C4-2B (cell line): ENCODE data around the gene DBF4B.

ENCODE experiments used
- H3K27ac ChIP-seq: fragments of 450-650 bp; 2 replicates; pipeline ENCODE4 v1.5.1; 2017
- ZFX ChIP-seq: fragments of 450-650 bp; IDR thresholded peaks from 2 replicates; pipeline ENCODE4 v1.6.1; 2017
- TF ChIP-seq, protein P1 (sequence below): fragments of 450-650 bp; conservative IDR thresholded peaks from 2 replicates; pipeline ENCODE4 v1.5.1; 2017; ENCODE audit warnings: mild to moderate bottlenecking

The DBF4B gene

DNA sequence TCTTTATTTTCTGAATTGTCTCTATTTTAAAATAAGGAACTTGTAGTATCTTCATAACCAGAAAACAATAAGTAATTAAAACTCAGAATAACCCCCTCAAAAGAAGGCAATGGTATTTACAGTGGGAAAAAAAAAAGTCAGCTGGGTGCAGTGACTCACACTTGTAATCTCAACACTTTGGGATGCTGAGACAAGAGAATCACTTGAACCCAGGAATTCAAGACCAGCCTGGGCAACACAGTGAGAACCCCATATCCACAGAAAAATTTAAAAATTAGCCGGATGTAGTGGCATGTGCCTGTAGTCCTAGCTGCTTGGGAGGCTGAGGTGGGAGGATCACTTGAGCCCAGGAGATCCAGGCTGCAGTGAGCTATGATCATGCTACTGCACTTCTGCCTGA lies 83.8 kb downstream of the DBF4B start:
- no peak for TF ChIP-seq ZFX
- TF ChIP-seq, protein P1, sequence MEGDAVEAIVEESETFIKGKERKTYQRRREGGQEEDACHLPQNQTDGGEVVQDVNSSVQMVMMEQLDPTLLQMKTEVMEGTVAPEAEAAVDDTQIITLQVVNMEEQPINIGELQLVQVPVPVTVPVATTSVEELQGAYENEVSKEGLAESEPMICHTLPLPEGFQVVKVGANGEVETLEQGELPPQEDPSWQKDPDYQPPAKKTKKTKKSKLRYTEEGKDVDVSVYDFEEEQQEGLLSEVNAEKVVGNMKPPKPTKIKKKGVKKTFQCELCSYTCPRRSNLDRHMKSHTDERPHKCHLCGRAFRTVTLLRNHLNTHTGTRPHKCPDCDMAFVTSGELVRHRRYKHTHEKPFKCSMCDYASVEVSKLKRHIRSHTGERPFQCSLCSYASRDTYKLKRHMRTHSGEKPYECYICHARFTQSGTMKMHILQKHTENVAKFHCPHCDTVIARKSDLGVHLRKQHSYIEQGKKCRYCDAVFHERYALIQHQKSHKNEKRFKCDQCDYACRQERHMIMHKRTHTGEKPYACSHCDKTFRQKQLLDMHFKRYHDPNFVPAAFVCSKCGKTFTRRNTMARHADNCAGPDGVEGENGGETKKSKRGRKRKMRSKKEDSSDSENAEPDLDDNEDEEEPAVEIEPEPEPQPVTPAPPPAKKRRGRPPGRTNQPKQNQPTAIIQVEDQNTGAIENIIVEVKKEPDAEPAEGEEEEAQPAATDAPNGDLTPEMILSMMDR: no peak
- no peak overlapping the region for H3K27ac ChIP-seq

DNA sequence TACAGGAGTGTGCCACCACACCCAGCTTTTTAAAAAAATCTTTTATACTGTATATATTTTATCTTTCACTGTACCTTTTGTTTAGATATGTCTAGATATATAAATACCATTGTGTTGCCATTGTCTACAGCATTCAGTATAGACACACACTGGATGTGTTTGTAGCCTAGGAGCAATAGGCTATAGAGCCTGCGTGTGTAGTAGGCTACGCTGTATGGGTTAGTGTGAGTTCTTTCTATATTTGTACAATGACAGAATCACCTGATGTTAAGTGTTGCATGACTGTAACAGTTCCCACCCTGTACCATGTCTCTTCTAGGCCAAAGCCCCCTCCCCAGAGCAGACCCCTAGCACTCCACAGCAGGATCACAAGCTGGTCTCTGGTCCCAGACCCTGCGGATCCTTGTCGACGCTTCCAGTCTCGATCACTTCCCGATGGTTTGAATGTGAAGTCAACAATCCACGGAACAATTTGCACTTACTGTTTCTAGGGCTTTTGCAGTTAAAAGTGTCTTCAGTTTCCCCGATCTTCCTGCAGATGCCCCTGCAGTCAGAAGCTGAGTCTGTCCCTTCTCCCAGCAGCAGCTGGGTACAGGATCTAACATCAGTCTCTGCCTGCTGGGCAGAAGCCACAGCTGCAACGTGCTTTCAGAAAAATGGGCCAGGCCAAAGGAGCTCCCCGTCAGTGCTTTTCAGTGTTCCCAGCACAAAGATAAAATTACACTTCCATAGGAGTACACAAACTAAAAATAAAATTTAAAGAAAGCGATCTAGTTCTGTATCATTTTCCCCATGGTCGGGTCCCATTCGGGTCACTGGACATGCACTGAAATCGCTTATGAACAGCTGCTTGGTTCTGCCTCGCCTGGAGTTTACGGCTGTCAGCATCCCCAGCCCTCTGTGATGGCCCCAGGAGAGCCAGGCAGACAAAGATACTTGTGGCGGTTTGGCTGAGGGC lies 85.7 kb downstream of the DBF4B start:
- no peak overlapping the region for H3K27ac ChIP-seq
- TF ChIP-seq, protein P1: no peak
- TF ChIP-seq ZFX: no peak

DNA sequence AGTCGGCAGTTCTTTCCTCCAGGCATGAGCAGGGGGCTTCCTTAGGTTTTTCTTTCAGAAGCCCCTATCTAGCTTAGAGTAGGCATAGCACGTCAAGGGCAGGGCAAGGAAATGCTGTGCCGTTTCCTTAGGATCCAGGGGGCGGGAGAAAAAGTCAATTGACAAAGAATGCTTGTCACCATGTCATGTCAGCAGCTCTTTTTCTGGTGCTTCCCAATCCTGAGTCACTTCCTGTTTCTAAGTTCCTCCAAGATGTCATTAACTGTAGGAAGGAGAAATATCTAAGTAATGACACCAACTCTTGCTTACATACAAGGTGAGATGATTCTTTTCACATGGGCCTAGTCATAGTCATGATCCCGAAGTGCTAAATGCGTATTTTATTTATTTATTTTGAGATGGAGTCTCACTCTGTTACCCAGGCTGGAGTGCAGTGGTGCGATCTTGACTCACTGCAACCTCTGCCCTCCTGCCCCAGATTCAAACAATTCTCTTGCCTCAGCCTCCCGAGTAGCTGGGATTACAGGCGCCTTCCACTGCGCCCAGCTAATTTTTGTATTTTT lies 86.5 kb downstream of the DBF4B start:
- H3K27ac ChIP-seq: no peak overlapping the region
- TF ChIP-seq, protein P1: no peak
- no peak for TF ChIP-seq ZFX

DNA sequence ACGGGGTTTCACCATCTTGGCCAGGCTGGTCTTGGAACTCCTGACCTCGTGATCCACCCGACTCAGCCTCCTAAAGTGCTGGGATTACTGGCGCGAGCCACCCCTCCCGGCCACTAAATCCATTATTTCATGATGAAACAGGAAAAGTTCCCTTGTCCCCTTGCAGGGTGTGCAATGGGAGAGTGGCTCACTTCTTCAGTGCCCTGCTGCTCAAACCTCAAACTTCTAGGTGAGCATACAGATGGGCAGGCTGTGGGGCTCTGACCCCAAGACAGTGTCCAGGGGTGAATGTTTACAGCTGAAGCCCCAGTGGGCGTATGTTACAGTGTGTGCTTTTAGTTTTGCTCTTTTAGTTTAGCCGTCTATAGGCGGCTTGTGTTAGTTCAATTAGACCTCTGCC lies 87.0 kb downstream of the DBF4B start:
- TF ChIP-seq, protein P1: no peak
- no peak for TF ChIP-seq ZFX
- no peak overlapping the region for H3K27ac ChIP-seq

DNA sequence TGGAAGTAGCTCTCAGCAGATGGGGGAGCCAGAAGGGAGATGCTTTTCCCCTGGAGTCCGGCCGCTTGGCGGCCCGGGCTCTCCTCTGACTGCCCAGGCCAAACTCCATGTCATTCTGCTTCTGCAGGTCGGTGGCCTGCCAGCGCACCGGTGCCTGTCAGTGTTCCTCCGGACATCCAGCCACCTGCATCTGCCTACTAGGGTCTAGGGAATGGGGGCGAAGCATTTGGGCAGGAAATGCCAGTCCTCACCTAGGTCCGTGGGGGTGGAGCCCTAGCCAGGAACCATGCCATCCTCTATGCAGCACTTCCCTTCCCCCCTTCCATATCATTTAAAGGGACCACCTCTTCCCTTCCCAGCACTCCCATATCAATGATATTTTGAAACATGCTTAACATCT lies 87.5 kb downstream of the DBF4B start:
- TF ChIP-seq, protein P1: no peak
- no peak for TF ChIP-seq ZFX
- H3K27ac ChIP-seq: no peak overlapping the region

DNA sequence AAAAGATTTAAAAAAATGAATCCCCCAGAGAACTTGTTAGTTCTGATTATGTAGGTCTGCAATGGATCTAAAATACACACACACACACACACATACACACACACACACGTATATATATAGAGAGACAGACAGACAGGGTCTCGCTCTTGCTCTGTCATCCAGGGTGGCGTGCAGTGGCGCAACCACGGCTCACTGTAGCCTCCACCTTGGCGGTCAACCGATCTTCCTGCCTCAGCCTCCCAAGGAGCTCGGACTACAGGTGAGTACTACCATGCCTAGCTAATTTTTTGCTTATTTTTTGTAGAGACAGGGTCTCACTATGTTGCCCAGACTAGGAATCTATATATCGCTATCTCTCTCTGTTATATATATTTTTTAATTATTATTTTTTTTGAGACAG lies 88.3 kb downstream of the DBF4B start:
- H3K27ac ChIP-seq: no peak overlapping the region
- TF ChIP-seq, protein P1: no peak
- TF ChIP-seq ZFX: no peak

DNA sequence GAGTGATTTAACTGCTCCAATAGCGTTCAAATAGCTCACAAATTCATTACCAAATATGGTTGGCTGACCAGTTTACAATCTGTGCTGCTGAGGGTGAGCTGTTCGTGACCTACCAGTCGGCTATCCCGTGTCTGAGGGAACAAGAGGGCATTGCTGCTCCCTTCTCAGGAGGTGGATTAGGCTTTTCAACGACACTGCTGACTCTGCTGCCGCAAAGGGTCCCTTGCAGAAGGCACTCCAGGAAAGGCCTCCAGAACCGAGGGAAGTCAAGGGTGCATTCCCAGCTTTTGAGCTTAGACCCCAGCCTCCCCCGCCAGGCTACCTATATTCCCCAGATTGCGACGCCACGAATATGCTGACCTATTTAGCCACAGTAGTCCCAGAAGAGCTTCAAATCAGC lies 89.3 kb downstream of the DBF4B start:
- no peak overlapping the region for H3K27ac ChIP-seq
- no peak for TF ChIP-seq ZFX
- TF ChIP-seq, protein P1: no peak
